OCI-LY1 (cell line): ENCODE measurements around the gene HOXD10.

ENCODE experiments used
- H2AFZ ChIP-seq: fragments of 200-600 bp; sonication (generic), shearing (Covaris generic); 2 replicates; pipeline ENCODE4 v1.6.0; 2014; ENCODE audit warnings: antibody characterized with exemption, mild to moderate bottlenecking, low read length
- H3F3A ChIP-seq: fragments of 200-600 bp; sonication (generic), shearing (Covaris generic); 2 replicates; pipeline ENCODE4 v1.6.0; 2014; ENCODE audit warnings: mild to moderate bottlenecking, antibody characterized with exemption, low read length, moderate library complexity; ENCODE audit not compliant: insufficient read depth
- H3K27ac ChIP-seq: fragments of 200-600 bp; sonication (generic); 2 replicates; pipeline ENCODE4 v1.5.1; 2014; ENCODE audit warnings: low read length, mixed run types, mild to moderate bottlenecking, low read depth; ENCODE audit not compliant: poor library complexity, severe bottlenecking
- H3K27me3 ChIP-seq: fragments of 200-600 bp; sonication (generic); 2 replicates; pipeline ENCODE4 v1.6.0; 2014; ENCODE audit warnings: antibody characterized with exemption, mild to moderate bottlenecking, low read length, moderate library complexity; ENCODE audit not compliant: insufficient read depth
- H3K36me3 ChIP-seq: fragments of 200-600 bp; sonication (generic); 2 replicates; pipeline ENCODE4 v1.6.1; 2014; ENCODE audit warnings: mild to moderate bottlenecking, antibody characterized with exemption, low read length, moderate library complexity, mixed read lengths; ENCODE audit not compliant: insufficient read depth
- H3K4me1 ChIP-seq: fragments of 200-600 bp; sonication (generic); 2 replicates; pipeline ENCODE4 v1.5.1; 2014; ENCODE audit warnings: mild to moderate bottlenecking, low read length, moderate library complexity; ENCODE audit not compliant: insufficient read depth, severe bottlenecking
- H3K4me2 ChIP-seq: fragments of 200-600 bp; sonication (generic), shearing (Covaris generic); 2 replicates; pipeline ENCODE4 v1.6.1; 2014; ENCODE audit warnings: low read length
- H3K4me3 ChIP-seq: fragments of 200-600 bp; sonication (generic); 2 replicates; pipeline ENCODE4 v1.5.1; 2014; ENCODE audit warnings: low read length, low read depth, mild to moderate bottlenecking, mixed read lengths; ENCODE audit not compliant: poor library complexity, severe bottlenecking
- H3K79me2 ChIP-seq: fragments of 200-600 bp; shearing (Covaris generic); 2 replicates; pipeline ENCODE4 v1.6.1; 2016; ENCODE audit warnings: mixed run types, low read length, mixed read lengths; ENCODE audit not compliant: insufficient read depth
- H3K9ac ChIP-seq: fragments of 200-600 bp; sonication (generic), shearing (Covaris generic); 2 replicates; pipeline ENCODE4 v1.6.1; 2014; ENCODE audit warnings: mild to moderate bottlenecking, low read length, mixed read lengths
- H3K9me2 ChIP-seq: fragments of 200-600 bp; sonication (generic), shearing (Covaris generic); 2 replicates; pipeline ENCODE4 v1.6.1; 2014; ENCODE audit warnings: low read depth, mild to moderate bottlenecking, low read length, mixed read lengths
- H3K9me3 ChIP-seq: fragments of 200-600 bp; shearing (Covaris generic); 2 replicates; pipeline ENCODE4 v1.6.1; 2014; ENCODE audit warnings: low read length, mixed read lengths
- H4K20me1 ChIP-seq: fragments of 200-600 bp; sonication (generic), shearing (Covaris generic); 2 replicates; pipeline ENCODE4 v1.6.0; 2016; ENCODE audit warnings: mild to moderate bottlenecking, low read length; ENCODE audit not compliant: insufficient read depth
- EZH2 ChIP-seq: fragments of 200-600 bp; sonication (generic), shearing (Covaris generic); IDR thresholded peaks from 2 replicates; pipeline ENCODE4 v1.8.0; 2017; ENCODE audit warnings: borderline replicate concordance, mixed run types, mild to moderate bottlenecking, antibody characterized with exemption, low read length, moderate library complexity, mixed read lengths
- TF ChIP-seq, protein P1 (sequence below): fragments of 200-600 bp; sonication (generic), shearing (Covaris generic); IDR thresholded peaks from 2 replicates; pipeline ENCODE4 v1.5.1; 2017; ENCODE audit warnings: mild to moderate bottlenecking, antibody characterized with exemption, low read length, moderate library complexity, mixed read lengths

Gene HOXD10

DNA sequence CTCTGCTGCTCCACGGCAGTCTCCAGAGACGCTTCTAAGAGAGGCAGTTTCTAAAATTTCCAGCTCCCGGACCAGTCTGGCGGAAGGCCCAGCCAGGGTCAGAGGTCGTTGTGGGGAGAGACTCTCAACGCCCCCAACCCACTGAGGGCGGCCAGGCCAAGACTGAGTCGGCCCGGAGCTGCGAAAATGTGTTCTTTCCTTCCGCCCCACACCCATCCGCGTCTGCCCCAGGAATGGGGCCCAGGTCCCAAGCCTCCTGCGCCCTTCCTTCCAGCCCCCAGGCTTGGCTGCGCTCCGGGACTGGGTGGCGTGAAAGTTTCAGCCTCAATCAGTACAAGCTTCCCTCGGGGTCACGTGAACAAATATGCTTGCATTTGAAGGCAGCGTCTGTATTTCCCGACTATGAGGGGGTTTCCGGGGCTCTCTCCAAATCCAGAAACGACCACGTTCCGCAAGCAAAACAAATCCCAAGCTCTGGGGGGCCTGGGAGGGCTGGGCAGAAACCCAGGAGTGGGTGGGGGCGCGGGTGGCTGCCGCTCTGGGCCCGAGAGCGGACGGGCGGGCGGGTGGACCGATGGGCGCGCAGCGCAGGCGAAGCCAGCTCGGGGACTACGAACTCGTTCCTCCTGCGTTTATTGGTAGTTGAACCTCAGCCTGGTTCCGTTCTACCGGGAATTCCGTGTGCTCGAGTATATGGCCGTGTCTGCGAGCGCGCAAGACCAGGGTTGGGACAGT, 43.8 kb downstream of the HOXD10 start:
- H3K27me3 ChIP-seq: peaks cover 5% of the 10 kb centered on the region; the same call in 1 of the 2 replicates
- H3K36me3 ChIP-seq: no peaks in the 10 kb centered on the region
- no peaks in the 10 kb centered on the region for H3F3A ChIP-seq
- no peak overlapping the region for H3K9ac ChIP-seq
- H3K9me2 ChIP-seq: no peaks in the 10 kb centered on the region
- no peaks in the 10 kb centered on the region for H3K79me2 ChIP-seq
- no peaks in the 10 kb centered on the region for H3K4me1 ChIP-seq
- H2AFZ ChIP-seq: no peak overlapping the region
- no peak overlapping the region for H3K4me3 ChIP-seq
- no peak overlapping the region for H3K4me2 ChIP-seq
- H3K9me3 ChIP-seq: no peaks in the 10 kb centered on the region
- H3K27ac ChIP-seq: no peak overlapping the region
- no peak for TF ChIP-seq EZH2
- TF ChIP-seq, protein P1, sequence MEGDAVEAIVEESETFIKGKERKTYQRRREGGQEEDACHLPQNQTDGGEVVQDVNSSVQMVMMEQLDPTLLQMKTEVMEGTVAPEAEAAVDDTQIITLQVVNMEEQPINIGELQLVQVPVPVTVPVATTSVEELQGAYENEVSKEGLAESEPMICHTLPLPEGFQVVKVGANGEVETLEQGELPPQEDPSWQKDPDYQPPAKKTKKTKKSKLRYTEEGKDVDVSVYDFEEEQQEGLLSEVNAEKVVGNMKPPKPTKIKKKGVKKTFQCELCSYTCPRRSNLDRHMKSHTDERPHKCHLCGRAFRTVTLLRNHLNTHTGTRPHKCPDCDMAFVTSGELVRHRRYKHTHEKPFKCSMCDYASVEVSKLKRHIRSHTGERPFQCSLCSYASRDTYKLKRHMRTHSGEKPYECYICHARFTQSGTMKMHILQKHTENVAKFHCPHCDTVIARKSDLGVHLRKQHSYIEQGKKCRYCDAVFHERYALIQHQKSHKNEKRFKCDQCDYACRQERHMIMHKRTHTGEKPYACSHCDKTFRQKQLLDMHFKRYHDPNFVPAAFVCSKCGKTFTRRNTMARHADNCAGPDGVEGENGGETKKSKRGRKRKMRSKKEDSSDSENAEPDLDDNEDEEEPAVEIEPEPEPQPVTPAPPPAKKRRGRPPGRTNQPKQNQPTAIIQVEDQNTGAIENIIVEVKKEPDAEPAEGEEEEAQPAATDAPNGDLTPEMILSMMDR: no peak
- no peaks in the 10 kb centered on the region for H4K20me1 ChIP-seq

GRCh38 chr2:176160986-176161824, 44.6 kb downstream of the HOXD10 start:
- no peak overlapping the region for H3K9ac ChIP-seq
- no peaks in the 10 kb centered on the region for H3F3A ChIP-seq
- no peaks in the 10 kb centered on the region for H3K9me2 ChIP-seq
- peaks cover 5% of the 10 kb centered on the region; the same call in 1 of the 2 replicates for H3K27me3 ChIP-seq
- H4K20me1 ChIP-seq: no peaks in the 10 kb centered on the region
- no peaks in the 10 kb centered on the region for H3K4me1 ChIP-seq
- no peaks in the 10 kb centered on the region for H3K9me3 ChIP-seq
- no peak overlapping the region for H3K4me3 ChIP-seq
- H3K79me2 ChIP-seq: no peaks in the 10 kb centered on the region
- H2AFZ ChIP-seq: no peak overlapping the region
- H3K27ac ChIP-seq: no peak overlapping the region
- H3K36me3 ChIP-seq: no peaks in the 10 kb centered on the region
- TF ChIP-seq, protein P1: no peak
- TF ChIP-seq EZH2: no peak
- no peak overlapping the region for H3K4me2 ChIP-seq

GRCh38 chr2:176161825-176162626, 45.4 kb downstream of the HOXD10 start:
- H3K36me3 ChIP-seq: no peaks in the 10 kb centered on the region
- TF ChIP-seq, protein P1: no peak
- TF ChIP-seq EZH2: no peak
- no peaks in the 10 kb centered on the region for H4K20me1 ChIP-seq
- peaks cover 5% of the 10 kb centered on the region; the same call in 1 of the 2 replicates for H3K27me3 ChIP-seq
- no peak overlapping the region for H2AFZ ChIP-seq
- H3K4me3 ChIP-seq: no peak overlapping the region
- no peaks in the 10 kb centered on the region for H3K9me3 ChIP-seq
- H3K27ac ChIP-seq: no peak overlapping the region
- no peak overlapping the region for H3K4me2 ChIP-seq
- no peaks in the 10 kb centered on the region for H3K9me2 ChIP-seq
- no peaks in the 10 kb centered on the region for H3K4me1 ChIP-seq
- H3K79me2 ChIP-seq: no peaks in the 10 kb centered on the region
- no peaks in the 10 kb centered on the region for H3F3A ChIP-seq
- H3K9ac ChIP-seq: no peak overlapping the region
